Body of pancreas (tissue), 4 donors: ENCODE results near the gene DMRTC2.

Experiments used
- CTCF ChIP-seq, 7 experiments: fragments of 450-650 bp in 4 of 7; fragments of 200-600 bp in 3 of 7; sonication (generic) in 3 of 7; IDR thresholded peaks; one replicate each; pipeline ENCODE4 v1.5.1; 2016 to 2019; ENCODE audit warnings: antibody characterized with exemption in 7 of 7
- POLR2A ChIP-seq, 3 donors: fragments of 450-650 bp; IDR thresholded peaks; one replicate each; pipeline ENCODE4 v1.6.1; 2016; ENCODE audit warnings: antibody characterized with exemption in 3 of 3, mild to moderate bottlenecking in 2 of 3

GRCh38 chr19:41872384-41872774 is 27.5 kb downstream of the DMRTC2 start:
- TF ChIP-seq CTCF (IDR thresholded peaks at IDR 0.05), result no peak
- no peak for TF ChIP-seq POLR2A (IDR thresholded peaks at IDR 0.05)
